Stimulated activated CD8-positive, alpha-beta memory T cell treated with anti-CD3 and anti-CD28 coated beads, Interleukin-12 subunit alpha, Interleukin-12 subunit beta, amount 100 ng/mL, for 4 hours (primary cell): ENCODE data around the gene FAM149B1.
A peak's percentile ranks its signal among the peaks of the same experiment; 100 is the strongest.
"Not testable (repeated sequence)": the region's sequence is repeated elsewhere in the genome, so short reads cannot be mapped to it uniquely, and the experiment has no call there.

Experiments
- DNase-seq: peaks from one replicate; pipeline ENCODE4 v3.0.0-alpha.2; 2020; ENCODE audit warnings: low read depth

The FAM149B1 gene

GRCh38 chr10:73233883-73234282, 66.0 kb downstream of the FAM149B1 start:
- no peak for DNase-seq

- no peak for DNase-seq
Observed at GRCh38 chr10:73234695-73235094, 66.8 kb downstream of the FAM149B1 start.

GRCh38 chr10:73238990-73239566, 71.2 kb downstream of the FAM149B1 start:
- DNase-seq: no peak

GRCh38 chr10:73239908-73240307, 72.0 kb downstream of the FAM149B1 start:
- no peak for DNase-seq

GRCh38 chr10:73244866-73245477, 77.1 kb downstream of the FAM149B1 start:
- no peak for DNase-seq

GRCh38 chr10:73246322-73246645, 78.4 kb downstream of the FAM149B1 start:
- no peak for DNase-seq

- DNase-seq: peak; percentile 96
Observed at GRCh38 chr10:73246646-73247508, 79.0 kb downstream of the FAM149B1 start, which contains the start of gene DNAJC9. TSS of gene DNAJC9 (minus strand) at chr10:73247255. CDS start at chr10:73247189, 66 bp downstream.

GRCh38 chr10:73247509-73248258, 79.8 kb downstream of the FAM149B1 start:
- no peak for DNase-seq

GRCh38 chr10:73248259-73248724, 80.4 kb downstream of the FAM149B1 start:
- DNase-seq: no peak

- no peak for DNase-seq
Observed at GRCh38 chr10:73251683-73252444, 83.9 kb downstream of the FAM149B1 start.

GRCh38 chr10:73252445-73253224, 84.7 kb downstream of the FAM149B1 start, which contains the start of gene MRPS16:
TSS of gene MRPS16 (minus strand) at chr10:73252644. CDS start at chr10:73252482, 162 bp downstream.
- DNase-seq: peak; percentile 83

GRCh38 chr10:73253225-73253555, 85.3 kb downstream of the FAM149B1 start:
- DNase-seq: no peak

GRCh38 chr10:73258612-73259011, 90.7 kb downstream of the FAM149B1 start:
- DNase-seq: not testable (repeated sequence)

GRCh38 chr10:73261362-73261995, 93.6 kb downstream of the FAM149B1 start:
- no peak for DNase-seq

- no peak for DNase-seq
Observed at GRCh38 chr10:73262105-73262730, 94.3 kb downstream of the FAM149B1 start.

- DNase-seq: no peak
Observed at GRCh38 chr10:73262880-73263555, 95.1 kb downstream of the FAM149B1 start.

- no peak for DNase-seq
Observed at GRCh38 chr10:73263693-73264347, 95.9 kb downstream of the FAM149B1 start.

GRCh38 chr10:73264423-73264822, 96.5 kb downstream of the FAM149B1 start:
- DNase-seq: no peak

- no peak for DNase-seq
Observed at GRCh38 chr10:73281097-73281496, 113.2 kb downstream of the FAM149B1 start.
